ENCODE results near the gene DFFA. TPM values are rescaled to one million over a fixed set of nuclear protein-coding genes. Genes with fewer than 3 reads are reported as not detected.

DFFA gene
- total and polyA plus RNA-seq, 9 of the 15 experiments (the other 6 are each of a cell fraction or from before 2014, with no cell fraction given) = 39.6 to 74.8 (median 59.2) TPM

DNA sequence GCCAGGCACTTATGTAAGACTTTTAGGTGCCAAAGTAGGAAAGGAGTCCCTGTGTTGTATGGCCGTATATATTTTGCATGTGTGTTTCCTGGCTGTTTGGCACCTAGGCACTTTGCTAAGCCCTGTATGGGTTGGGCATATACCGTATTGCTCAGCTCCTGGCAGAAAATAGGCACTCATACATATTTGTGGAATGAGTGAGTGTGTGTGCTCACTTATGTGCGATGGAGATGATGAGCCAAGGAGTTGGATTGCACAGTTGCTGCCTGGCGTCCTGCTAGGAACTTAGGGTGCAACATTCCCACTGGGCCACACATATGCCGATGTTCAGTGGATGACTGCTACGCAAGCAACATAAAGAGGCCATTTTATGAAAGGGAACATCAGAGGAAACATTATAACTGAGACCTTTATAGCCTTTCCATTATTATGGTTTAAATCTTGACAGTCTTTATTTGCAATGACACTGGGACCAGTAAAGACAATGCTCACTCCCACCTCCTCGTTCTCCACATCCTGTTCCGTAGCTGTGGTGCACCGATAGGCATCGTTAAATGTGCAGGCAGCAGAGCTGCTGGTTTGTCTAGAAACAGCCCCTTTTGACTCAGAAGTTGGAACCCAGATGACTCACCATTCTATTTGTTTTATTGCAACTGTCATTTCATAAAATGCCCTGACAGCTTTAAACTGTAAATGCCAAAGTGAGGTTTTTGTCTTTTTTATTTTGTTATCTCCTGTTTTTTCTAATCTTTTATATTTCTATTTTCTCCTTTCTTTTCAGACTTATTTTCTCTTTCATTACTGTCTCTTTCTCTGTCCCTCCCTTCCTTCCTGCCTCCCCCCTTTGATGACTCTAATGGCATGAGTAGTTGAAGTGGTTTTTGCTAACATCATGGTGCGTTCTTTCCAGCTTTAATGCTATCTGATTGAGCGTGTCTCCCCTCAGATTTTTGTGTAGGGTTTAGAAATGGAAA is 38.5 kb upstream of the DFFA start (continued):
- TF ChIP-seq YY1 (IDR thresholded peaks at IDR 0.05; ENCODE audit: borderline replicate concordance in 1 of 3, control insufficient read depth in 1 of 3, extremely low read depth in 1 of 3, insufficient read depth in 3 of 3, insufficient read length in 1 of 3, insufficient replicate concordance in 2 of 3, low read depth in 1 of 3, low read length in 2 of 3) (peak in 1 of 3 experiments; percentile 31), ZNF589 (CRISPR knock-in tag; IDR thresholded peaks at IDR 0.05; ENCODE audit: low read depth) (no peak), PHF20 (IDR thresholded peaks at IDR 0.05; ENCODE audit: partially characterized antibody) (no peak), POLR2A (conservative IDR thresholded peaks at IDR 0.05) (no peak), ATF7 (IDR thresholded peaks at IDR 0.05) (peak; percentile 70), HDAC8 (tag; IDR thresholded peaks at IDR 0.05) (no peak), ZNF655 (CRISPR knock-in tag; IDR thresholded peaks at IDR 0.05) (no peak), CBFA2T2 (conservative IDR thresholded peaks at IDR 0.05) (peak; percentile 68), NR3C1 (CRISPR knock-in tag; IDR thresholded peaks at IDR 0.05) (no peak), KAT2B (IDR thresholded peaks at IDR 0.05; ENCODE audit: low read depth, low read length) (no peak), ZNF583 (CRISPR knock-in tag; IDR thresholded peaks at IDR 0.05) (no peak), KDM1A (IDR thresholded peaks at IDR 0.05) (peak; percentile 94 to 96), ZNF232 (CRISPR knock-in tag; IDR thresholded peaks at IDR 0.05) (no peak), U2AF2 (optimal IDR thresholded peaks at IDR 0.05; ENCODE audit: low read depth, low read length) (no peak), ZNF785 (CRISPR knock-in tag; IDR thresholded peaks at IDR 0.05) (no peak)
- TF ChIP-seq, protein P1, sequence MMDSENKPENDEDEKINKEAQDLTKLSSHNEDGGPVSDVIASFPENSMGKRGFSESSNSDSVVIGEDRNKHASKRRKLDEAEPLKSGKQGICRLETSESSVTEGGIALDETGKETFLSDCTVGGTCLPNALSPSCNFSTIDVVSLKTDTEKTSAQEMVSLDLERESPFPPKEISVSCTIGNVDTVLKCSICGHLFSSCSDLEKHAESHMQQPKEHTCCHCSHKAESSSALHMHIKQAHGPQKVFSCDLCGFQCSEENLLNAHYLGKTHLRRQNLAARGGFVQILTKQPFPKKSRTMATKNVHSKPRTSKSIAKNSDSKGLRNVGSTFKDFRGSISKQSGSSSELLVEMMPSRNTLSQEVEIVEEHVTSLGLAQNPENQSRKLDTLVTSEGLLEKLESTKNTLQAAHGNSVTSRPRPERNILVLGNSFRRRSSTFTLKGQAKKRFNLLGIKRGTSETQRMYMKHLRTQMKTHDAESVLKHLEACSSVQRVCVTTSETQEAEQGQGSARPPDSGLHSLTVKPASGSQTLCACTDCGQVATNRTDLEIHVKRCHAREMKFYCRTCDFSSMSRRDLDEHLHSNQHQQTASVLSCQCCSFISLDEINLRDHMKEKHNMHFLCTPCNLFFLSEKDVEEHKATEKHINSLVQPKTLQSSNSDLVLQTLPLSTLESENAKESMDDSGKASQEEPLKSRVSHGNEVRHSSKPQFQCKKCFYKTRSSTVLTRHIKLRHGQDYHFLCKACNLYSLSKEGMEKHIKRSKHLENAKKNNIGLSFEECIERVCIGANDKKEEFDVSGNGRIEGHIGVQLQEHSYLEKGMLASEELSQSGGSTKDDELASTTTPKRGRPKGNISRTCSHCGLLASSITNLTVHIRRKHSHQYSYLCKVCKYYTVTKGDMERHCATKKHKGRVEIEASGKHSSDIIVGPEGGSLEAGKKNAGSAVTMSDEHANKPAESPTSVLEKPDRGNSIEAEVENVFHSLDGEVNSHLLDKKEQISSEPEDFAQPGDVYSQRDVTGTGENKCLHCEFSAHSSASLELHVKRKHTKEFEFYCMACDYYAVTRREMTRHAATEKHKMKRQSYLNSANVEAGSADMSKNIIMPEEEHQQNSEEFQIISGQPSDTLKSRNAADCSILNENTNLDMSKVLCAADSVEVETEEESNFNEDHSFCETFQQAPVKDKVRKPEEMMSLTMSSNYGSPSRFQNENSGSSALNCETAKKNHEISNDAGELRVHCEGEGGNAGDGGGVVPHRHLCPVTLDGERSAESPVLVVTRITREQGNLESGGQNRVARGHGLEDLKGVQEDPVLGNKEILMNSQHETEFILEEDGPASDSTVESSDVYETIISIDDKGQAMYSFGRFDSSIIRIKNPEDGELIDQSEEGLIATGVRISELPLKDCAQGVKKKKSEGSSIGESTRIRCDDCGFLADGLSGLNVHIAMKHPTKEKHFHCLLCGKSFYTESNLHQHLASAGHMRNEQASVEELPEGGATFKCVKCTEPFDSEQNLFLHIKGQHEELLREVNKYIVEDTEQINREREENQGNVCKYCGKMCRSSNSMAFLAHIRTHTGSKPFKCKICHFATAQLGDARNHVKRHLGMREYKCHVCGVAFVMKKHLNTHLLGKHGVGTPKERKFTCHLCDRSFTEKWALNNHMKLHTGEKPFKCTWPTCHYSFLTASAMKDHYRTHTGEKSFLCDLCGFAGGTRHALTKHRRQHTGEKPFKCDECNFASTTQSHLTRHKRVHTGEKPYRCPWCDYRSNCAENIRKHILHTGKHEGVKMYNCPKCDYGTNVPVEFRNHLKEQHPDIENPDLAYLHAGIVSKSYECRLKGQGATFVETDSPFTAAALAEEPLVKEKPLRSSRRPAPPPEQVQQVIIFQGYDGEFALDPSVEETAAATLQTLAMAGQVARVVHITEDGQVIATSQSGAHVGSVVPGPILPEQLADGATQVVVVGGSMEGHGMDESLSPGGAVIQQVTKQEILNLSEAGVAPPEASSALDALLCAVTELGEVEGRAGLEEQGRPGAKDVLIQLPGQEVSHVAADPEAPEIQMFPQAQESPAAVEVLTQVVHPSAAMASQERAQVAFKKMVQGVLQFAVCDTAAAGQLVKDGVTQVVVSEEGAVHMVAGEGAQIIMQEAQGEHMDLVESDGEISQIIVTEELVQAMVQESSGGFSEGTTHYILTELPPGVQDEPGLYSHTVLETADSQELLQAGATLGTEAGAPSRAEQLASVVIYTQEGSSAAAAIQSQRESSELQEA (IDR thresholded peaks at IDR 0.05; ENCODE audit: low read depth) = peak; percentile 38; the same call in 1 of the 2 replicates

Data from K562 (cell line).